H1 (cell line): ENCODE data around the gene PDCD7.

Experiments used
- CBX8 ChIP-seq: fragments of 300-800, 300-1000 bp; sonication (generic); IDR thresholded peaks from 2 replicates; pipeline ENCODE4 v1.7.1; 2016; ENCODE audit warnings: low read depth, low read length, borderline replicate concordance
- CEBPB ChIP-seq: IDR thresholded peaks from 2 replicates; pipeline ENCODE4 v1.6.1; 2012; ENCODE audit warnings: low read depth, low read length
- CHD1 ChIP-seq: IDR thresholded peaks from 2 replicates; pipeline ENCODE4 v1.6.1; 2012; ENCODE audit warnings: low read depth, low read length, improper control_type of control experiment
- CREB1 ChIP-seq: IDR thresholded peaks from 2 replicates; pipeline ENCODE4 v1.6.1; 2012; ENCODE audit warnings: inconsistent platforms
- CTCF ChIP-seq, 3 experiments: IDR thresholded peaks; 1 replicate in 2 of 3; 2 replicates in 1 of 3; pipeline versions ENCODE4 v1.5.1 to v1.6.1; 2011; ENCODE audit warnings: low read length in 3 of 3, mild to moderate bottlenecking in 3 of 3, inconsistent platforms in 2 of 3, low read depth in 1 of 3, moderate library complexity in 1 of 3; ENCODE audit not compliant: insufficient read depth in 1 of 3; ENCODE audit errors: control extremely low read depth in 1 of 3
- EP300 ChIP-seq, 2 experiments: IDR thresholded peaks; 1 replicate in 1 of 2; 2 replicates in 1 of 2; pipeline ENCODE4 v1.6.1; 2011 to 2012; ENCODE audit warnings: low read depth in 2 of 2, low read length in 2 of 2, mild to moderate bottlenecking in 2 of 2, borderline replicate concordance in 1 of 2, inconsistent platforms in 1 of 2, moderate library complexity in 1 of 2
- EZH2 ChIP-seq: fragments of 200-600 bp; sonication (generic); IDR thresholded peaks from 2 replicates; pipeline ENCODE4 v1.7.1; 2012; ENCODE audit warnings: low read depth, mild to moderate bottlenecking, moderate library complexity, low read length, inconsistent platforms; ENCODE audit not compliant: severe bottlenecking
- JUND ChIP-seq: IDR thresholded peaks from 2 replicates; pipeline ENCODE4 v1.6.1; 2011; ENCODE audit warnings: mild to moderate bottlenecking, improper control_type of control experiment, low read length
- MAFK ChIP-seq: IDR thresholded peaks from 2 replicates; pipeline ENCODE4 v1.6.1; 2012; ENCODE audit warnings: low read depth, mild to moderate bottlenecking, improper control_type of control experiment, low read length
- MAX ChIP-seq: IDR thresholded peaks from 2 replicates; pipeline ENCODE4 v1.6.1; 2012; ENCODE audit warnings: inconsistent platforms
- POLR2A ChIP-seq, 2 experiments: IDR thresholded peaks; 1 replicate in 1 of 2; 2 replicates in 1 of 2; pipeline ENCODE4 v1.6.1; 2011; ENCODE audit warnings: low read depth in 2 of 2, low read length in 2 of 2, mild to moderate bottlenecking in 2 of 2; ENCODE audit errors: control extremely low read depth in 1 of 2
- POLR2AphosphoS5 ChIP-seq: IDR thresholded peaks from 2 replicates; pipeline ENCODE4 v1.6.1; 2011; ENCODE audit warnings: low read depth, low read length
- SP4 ChIP-seq: IDR thresholded peaks from 2 replicates; pipeline ENCODE4 v1.6.1; 2012; ENCODE audit warnings: low read length, inconsistent platforms

GRCh38 chr15:65095011-65095746 lies 38.4 kb downstream of the PDCD7 start:
- no peak for TF ChIP-seq CTCF (IDR thresholded peaks at IDR 0.05; ENCODE audit: control extremely low read depth in 1 of 3, insufficient read depth in 1 of 3, low read depth in 1 of 3, low read length in 3 of 3)
- TF ChIP-seq CEBPB = no peak
- TF ChIP-seq CREB1 = no peak
- no peak for TF ChIP-seq SP4
- TF ChIP-seq EZH2 = no peak
- TF ChIP-seq JUND = no peak
- no peak for TF ChIP-seq CHD1
- no peak for TF ChIP-seq MAX
- no peak for TF ChIP-seq MAFK
- no peak for TF ChIP-seq POLR2AphosphoS5
- no peak for TF ChIP-seq CBX8
- TF ChIP-seq POLR2A (IDR thresholded peaks at IDR 0.05; ENCODE audit: control extremely low read depth in 1 of 2, low read depth in 2 of 2, low read length in 2 of 2) = no peak
- no peak for TF ChIP-seq EP300 (IDR thresholded peaks at IDR 0.05; ENCODE audit: borderline replicate concordance in 1 of 2, low read depth in 2 of 2, low read length in 2 of 2)
